22Rv1 (cell line): ENCODE data around the gene SUMO2.
"Not testable (repeated sequence)": the region's sequence is repeated elsewhere in the genome, so short reads cannot be mapped to it uniquely, and the experiment has no call there.

Experiments
- CTCF ChIP-seq: fragments of 450-650 bp; IDR thresholded peaks from 2 replicates; pipeline ENCODE4 v1.5.1; 2017; ENCODE audit warnings: mild to moderate bottlenecking
- ZFX ChIP-seq: fragments of 450-650 bp; IDR thresholded peaks from 2 replicates; pipeline ENCODE4 v1.6.1; 2017; ENCODE audit warnings: antibody characterized with exemption, borderline replicate concordance

GRCh38 chr17:75164606-75165005 lies 18.2 kb downstream of the SUMO2 start:
- TF ChIP-seq CTCF, ZFX: not testable (repeated sequence)
